HT1080 (cell line): Measurements from ENCODE around the gene ARID5B. TPM values are rescaled to one million over a fixed set of nuclear protein-coding genes. Genes with fewer than 3 reads are reported as not detected.

Experiments
- DNase-seq: peaks from one replicate; pipeline ENCODE4 v3.0.0-alpha.2; 2015; ENCODE audit warnings: low read depth
- total RNA-seq: library from RNA; depleted of rRNA; stranded (reverse); fragments of >200 nt; shearing (Covaris generic); gene quantifications from 2 replicates; pipeline ENCODE4 v1.2.3, GENCODE V29; 2014

The ARID5B gene
- total RNA-seq, 1 experiment from 2014 or later, result 4.3 TPM

DNA sequence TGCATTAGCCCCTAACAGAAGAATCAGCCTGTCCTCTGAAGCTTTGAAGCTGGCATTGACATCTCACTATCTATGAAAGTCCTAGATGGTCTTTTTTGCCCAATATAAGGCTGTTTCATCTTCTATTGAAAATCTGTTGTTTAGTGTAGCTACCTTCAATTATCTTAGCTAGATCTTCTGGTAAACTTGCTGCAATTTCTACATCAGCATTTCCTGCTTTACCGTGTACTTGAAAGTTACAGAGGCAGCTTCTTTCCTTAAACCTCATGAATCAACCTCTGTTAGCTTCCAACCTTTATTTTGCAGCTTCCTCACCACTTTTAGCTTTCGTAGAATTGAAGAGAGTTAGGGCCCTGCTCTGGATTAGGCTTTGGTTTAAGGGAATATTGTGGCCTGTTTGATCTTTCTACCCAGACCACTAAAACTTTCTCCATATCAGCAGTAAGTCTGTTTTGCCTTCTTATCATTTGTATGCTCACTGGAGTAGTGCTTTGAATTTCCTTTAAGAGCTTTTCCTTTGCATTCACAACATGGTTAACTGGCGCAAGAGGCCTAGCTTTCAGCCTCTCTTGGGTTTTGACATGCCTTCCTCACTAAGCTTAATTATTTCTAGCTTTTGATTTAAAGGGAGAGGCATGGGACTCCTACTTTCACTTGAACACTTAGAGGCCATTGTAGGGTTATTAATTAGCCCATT, 32.5 kb downstream of the ARID5B start:
- DNase-seq, result no peak

DNA sequence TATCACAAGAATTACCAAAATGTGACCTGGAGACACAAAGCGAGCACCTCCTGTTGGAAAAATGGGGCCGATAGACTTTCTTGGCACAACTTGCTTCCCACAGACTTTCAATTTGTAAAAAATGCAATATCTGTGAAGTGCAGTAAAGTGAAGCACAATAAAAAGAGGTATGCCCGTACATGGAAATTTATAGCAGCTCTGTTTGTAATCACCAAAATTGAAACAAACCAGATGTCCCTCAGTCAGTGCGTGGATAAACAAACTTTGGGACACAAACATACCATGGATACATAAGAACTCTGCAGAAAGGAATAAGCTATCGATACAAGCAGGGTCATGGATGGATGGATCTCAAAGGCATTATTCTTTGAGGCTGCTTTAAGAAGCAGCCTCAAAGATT, 33.6 kb downstream of the ARID5B start:
- DNase-seq, result no peak

DNA sequence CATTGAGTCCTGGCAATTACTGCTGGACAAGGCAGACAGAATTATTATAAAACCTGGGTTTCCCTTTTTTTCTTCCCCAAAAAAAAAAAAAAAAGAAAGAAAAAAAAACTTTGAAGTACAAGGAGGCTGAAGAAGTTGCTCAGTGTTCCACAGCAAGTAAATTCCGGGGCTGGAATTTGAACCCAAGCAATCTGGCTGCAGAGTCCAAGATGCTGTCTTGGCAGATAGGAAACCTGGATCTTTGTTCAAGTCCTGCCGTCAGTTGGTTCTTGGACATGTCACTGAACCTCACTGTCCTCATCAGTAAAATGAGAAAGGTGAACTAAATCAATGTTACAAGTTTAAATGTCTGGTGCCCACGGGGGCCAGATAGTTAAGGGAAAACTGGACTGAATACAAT, 35.3 kb downstream of the ARID5B start:
- DNase-seq, result no peak

DNA sequence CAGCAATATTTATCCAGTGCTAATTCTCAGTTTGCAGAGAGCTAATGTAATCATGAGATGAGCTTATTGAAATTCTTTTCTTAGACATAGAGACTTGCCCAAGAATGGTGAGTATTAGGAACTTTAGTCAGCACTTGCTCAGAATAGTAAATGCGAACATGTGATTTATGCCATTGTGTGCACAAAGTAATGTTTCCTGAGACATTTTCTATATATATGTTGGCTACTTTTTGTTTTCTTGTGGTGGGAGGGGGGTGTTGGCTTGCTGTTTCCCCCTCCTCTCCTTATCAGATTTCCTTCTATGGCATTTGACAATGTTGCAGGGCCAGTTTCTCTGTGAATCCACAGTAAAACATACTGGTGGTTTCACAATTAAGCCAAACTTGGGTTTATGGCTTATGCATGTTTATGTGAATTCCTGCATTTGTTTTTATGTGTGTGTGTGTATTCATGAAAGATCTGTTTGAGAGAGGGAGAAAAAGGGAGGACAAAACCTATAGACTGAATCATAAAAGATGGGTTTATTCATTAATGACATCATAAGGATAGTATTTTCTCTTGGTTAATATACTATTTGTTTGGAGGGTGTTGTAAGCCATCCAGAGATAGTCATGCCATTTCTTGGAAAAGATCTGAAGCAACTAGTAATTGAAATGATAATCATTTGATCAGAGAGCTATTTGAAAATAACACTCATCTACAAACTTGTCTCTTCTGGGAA, 36.3 kb downstream of the ARID5B start:
- no peak for DNase-seq

DNA sequence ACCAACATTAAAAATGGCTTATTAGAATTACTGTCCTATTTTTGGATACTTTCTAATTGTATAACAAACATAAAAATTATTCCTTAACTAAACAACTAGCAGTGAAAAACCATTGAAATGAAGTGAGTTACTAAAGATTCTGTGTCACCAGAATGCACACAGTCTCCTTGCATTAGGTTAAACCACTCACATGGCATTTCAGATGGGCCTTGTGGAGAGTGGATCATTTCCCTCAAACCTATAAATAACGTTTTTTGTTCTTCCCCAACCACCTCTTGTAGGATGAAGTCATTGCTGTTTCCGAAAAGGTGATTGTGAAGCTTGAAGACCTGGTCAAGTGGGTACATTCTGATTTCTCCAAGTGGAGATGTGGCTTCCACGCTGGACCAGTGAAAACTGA, 38.4 kb downstream of the ARID5B start:
- DNase-seq, result no peak

DNA sequence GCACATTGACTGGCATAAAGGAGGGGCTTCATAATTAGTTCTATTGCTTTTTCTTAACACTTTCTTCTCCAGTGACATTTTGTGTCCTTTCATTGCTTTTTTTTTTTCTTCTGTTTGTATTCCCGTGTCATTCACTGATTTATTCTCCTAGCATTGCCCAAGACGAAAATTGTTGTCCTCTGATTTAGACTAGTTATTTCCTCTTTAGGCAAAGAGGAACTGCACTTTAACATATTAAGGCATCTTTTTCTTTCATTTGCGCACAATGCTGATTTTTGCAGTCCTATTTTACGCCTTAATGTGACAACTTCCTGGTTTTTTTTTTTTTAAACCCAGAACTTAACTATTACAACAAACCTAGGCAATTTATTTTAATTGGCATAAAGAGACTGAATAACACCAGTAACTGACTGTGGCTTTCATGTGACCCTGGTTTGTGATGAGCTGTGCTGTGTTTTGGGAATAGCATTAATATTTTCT, 39.7 kb downstream of the ARID5B start:
- no peak for DNase-seq

DNA sequence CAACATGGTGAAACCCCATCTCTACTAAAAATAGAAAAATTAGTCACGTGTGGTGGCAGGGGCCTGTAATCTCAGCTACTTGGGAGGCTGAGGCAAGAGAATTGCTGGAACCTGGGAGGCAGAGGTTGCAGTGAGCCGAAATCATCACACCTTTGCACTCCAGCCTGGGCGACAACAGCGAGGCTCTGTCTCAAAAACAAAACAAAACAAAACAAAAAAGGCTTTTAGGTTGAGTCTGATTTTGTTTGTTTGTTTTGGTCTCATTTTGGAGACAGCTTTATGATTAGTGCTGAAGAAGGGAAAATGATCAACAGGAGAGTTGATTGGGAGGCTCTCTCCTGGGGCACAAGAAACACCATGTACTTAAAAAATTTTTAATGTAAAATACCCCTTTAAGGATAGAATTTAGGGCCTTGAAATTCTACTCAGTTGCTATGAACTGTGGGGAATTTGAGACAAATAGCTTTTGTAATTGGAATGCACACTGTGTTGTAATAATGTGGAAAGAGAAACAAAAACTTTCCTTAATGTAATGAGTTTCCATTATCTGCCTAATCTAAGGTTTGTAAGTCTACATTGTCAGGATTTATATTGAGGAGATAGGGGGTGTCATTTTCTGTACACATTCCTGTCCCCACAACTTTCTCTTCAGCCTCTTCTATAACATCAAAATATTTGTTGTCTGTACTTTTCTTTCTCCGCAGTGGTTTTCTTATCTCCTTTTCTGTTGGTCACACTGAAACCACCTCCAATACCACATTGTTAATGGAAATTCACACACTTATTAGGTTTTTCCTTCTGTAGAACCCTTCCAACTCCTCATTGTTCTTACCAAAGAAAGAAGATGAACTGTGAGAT, 41.3 kb downstream of the ARID5B start:
- DNase-seq, result no peak

DNA sequence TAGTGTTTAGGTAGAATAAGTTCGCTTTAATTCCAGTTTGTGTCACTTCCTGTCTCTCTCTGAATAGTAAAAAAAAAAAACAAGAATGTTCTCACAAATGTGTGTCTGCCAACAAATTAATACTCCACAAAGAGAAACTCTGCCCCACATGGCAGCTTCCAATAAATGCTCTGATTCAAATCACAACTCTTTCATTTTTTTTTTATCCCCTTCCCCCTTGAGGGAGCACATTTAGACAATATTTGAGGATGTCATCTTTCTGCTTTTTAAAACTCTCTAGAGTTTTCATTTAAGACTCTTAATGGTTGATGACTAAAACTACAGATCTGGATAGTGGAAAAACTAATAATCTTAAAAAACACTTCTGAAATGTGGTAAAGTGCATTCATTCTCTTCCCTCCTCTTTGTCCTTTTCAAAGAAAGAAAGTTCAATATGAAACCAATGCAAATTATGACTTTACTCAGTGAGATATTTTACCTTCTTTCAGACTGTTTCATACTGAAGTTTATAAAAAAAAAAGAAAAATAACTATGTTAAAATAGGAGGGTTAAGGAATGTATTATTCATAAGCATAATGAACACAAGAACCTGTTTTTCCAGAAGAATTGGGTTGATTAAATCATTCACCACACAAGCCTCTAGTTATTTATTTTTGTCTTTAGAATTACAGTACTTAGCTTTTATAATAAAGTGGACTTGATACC, 42.3 kb downstream of the ARID5B start:
- peak; percentile 54 for DNase-seq

DNA sequence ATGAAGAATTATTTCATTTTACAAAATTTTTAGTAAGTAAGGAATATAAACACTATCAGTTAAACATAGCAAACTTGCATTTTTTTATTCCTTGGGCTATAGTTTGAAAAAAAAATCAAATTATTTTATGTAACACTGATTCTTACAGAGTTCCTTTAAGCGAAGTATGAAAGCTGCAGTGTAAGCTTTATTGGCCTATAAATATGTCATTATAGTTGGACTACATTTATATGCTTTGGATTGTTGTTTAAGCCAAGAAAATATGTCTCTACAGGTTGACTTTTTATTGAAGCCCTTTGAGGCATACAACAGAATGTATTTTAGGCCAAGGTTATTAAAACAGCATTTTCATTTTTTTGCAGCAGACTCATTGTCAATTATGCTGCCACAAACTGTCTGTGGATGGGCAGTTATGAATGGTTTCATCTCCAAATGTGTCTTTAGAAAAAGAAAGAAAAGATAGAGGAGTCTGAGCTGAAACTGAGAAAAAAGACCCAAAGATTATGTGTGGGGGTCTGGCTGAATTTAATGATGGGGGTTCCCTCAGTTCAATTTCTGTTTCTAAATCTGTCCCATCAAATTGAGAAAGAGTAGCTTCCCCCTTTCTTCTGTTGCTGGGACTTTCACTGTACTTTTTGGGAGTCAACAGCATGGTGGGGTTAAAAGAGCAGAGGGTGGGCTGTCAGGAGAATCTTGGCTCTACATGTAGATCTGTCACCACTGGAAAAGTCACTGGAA, 43.1 kb downstream of the ARID5B start:
- no peak for DNase-seq

DNA sequence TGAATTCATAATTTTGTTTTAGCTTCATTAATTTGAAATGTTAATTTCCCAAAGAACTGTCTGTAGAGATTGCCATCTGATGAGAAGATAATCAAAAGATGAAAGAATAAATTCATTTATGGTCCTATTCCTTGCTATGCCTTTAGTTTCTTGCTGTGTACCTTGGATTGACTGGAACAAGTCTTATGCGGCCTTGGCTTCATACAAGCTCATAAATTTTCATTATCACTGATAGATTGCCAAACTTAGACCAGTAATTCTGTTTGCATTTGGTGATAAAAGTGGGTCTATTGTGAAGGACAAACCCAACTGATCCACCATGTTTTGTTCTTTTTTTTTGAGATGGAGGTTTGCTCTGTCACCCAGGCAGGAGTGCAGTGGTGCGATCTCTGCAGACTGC, 48.2 kb downstream of the ARID5B start:
- no peak for DNase-seq

DNA sequence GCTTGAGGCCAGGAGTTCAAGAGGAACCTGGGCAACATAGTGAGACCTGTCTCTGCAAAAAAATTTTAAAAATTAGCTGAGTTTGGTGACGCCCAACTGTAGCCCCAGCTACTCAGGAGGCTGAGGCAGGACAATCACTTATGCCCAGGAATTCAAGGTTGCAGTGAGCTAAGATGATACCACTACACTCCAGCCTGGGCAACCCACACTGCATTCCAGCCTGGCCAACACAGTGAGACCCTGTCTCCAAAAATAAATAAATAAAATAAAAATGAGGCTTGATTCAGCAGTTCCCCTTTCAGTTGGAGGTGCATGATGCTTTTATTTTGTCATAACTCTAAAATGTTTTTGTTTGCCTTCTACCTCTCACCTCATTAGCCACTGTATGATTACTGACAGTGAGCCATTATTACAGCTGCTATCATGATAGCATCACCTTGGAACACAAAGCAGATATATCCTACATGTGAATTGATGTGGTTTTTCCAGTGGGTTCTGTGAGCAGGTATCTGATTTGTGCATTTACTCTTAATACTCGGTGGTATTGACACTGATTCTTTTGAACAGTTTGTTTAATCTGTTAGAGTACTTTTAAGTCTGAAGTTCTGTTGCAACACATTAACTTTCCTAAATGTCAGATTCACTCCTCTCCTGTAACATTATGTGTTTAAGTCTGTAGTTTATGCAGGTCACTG, 49.1 kb downstream of the ARID5B start:
- no peak for DNase-seq

DNA sequence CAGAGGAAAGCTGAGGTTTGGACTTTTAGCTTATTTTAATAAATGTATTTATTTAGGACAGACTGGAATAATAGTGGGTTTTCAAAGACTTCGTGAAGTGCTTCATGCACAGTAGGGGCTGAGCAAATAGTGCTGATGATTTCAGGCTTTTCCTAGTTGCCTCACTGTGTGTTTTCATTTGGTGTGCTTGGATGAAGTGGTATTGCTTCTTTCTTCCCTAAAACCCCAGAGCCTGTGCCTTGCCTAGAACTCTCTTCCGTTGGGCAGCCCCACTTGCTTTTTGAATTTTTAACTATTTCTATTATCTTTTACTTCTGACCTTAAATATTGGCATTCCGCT, 49.6 kb downstream of the ARID5B start:
- DNase-seq, result no peak

DNA sequence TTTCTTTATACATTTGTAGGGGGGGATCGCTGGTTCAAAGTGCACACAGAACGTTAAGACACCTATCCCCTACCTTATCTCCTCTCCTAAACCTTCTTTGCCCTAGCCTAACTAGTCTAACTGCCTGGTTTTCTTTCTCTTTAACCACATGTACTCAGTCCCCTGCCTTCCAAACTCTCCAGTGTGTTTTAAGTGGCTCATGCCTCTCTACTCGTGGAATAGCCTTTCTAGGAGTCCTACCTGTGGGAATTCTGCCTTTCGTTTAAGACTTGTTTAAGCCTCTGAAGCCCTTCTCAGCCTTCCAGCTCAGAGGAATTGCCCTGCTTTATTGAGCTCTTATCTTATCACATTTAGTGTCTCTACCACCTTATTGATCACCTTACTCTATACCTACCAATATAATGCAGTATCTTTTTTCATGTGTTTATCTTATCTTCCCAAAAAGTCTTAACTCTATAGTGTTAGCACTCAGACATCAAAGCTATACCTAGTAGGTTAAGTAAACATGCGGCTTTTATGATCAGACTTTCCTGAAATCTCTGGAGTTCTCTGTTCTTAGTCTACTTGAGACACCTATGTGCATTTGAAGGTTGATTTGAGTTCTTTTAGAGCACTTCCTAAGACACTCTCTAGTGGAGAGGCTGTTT, 50.7 kb downstream of the ARID5B start:
- no peak for DNase-seq

DNA sequence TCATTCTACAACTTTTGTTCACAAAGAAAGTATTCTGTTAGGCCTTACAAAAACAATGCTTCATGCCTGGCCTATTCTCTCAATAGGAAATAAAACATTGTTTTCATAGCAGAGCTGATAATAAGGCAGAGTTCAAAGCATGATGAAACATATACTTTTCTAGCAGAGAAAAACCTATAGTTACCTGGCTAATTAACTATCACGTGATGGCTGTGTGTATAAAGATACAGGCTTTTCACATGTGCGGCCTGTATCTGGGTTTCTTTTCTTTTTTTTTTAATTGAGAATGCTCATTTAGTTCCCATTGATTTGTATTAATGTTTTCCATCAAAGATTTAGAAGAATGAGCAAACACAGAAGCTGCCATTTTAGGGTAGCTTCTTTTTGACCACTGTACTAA, 51.7 kb downstream of the ARID5B start:
- DNase-seq, result no peak

DNA sequence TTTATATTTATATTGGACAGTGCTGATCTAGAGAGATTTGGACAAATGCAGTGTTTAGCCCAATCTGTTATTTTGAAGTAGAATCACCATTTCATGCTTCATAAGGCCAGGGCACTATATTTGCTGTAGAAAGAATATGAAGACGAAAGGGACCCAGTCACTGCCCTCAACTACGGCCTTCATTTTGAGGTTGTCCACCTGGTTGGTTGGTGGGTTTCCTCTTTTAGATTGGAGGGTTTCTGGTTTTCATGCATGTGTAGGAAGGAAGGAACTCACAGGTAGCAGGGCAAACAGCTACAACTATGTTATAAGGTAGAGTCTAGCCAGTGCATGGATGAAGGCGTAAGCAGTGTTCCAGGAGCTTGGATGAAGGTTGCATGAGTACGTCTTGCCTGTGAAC, 56.3 kb downstream of the ARID5B start:
- DNase-seq, result no peak

DNA sequence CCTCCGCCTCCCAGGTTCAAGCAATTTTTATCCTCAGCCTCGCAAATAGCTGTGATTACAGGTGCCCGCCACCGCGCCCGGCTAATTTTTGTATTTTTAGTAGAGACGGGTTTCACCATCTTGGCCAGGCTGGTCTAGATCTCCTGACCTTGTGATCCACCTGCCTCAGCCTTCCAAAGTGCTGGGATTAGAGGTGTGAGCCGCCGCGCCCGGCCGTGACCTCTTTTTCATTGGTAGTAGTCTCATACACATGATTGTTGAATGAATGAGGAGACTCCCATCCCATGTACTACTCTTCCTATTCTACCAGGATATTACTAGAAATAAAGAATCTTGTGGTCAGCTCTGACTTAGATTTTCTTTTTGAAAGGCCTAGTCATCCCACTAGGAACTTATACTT, 56.8 kb downstream of the ARID5B start:
- no peak for DNase-seq

DNA sequence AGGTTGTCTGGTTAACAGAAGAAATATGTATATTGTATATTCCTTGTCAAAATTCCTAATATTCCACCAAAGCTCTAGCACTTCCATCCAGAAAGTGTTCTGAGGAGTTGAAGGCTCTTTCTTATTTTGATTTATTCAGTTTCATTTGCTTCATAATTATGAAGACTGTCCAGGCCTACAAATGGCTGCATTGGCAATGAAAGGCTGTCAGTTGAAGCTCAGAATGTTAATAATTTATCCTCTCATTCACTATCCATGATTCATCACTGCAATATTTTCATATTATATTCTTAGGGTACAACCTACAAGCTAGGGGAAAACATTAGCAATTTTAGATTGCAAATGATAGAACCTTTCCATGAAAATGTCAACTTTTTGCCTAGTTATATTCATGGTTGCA, 57.3 kb downstream of the ARID5B start:
- DNase-seq, result no peak

DNA sequence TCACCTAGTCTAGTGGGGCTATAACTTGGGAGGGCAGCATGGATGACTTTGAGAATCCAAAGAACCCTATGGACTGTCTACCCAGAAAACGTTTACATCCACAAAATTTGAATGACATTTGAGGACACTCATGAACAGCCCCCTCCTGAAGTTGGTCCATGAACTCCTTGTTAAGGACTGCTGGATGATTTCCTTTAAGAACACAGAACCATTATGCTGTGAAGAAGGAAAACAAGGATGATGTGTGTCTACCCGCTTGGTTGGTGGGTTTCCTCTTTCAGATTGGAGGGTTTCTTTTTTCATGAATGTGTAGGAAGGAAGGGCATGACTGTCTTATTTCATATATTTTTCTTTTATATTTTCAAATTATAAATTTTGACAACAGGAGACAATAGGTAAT, 58.3 kb downstream of the ARID5B start:
- no peak for DNase-seq

DNA sequence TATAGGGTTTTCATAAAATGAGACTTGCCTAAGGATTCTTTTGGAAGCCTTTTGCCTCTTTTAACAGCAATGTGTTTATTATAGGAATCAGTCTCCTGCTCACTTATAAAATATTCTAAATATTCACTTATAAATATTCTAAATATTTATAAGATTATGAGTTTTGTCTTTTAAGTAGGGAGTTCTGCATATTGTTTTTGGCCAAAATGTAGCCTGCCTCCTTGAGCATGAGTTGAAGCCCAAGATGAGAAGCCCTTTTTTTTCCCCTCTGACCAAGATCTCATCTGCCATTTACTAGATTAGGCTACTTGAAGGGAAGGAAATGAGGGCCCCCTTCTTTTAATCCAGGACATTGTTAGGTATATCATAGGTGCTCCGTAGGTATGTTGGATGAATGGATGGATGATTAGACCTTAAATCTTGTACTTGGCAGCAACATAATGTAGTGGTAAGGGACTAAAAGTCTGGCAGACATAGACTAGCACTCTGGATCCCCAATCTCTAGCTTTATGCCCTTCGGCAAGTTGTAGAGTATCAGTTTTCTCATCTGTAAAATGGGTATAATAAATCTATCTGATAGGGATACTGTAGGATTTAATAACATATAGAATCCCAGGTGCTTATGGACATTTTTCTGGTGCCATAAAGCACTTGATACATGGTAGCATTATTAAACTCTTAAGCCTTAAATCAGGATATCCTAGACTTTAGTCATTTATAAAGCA, 59.1 kb downstream of the ARID5B start:
- DNase-seq, result no peak
